Right lobe of liver (tissue), 6 donors: Measurements from ENCODE around the gene UBE2S. TPM values are rescaled to one million over a fixed set of nuclear protein-coding genes. Genes with fewer than 3 reads are reported as not detected.
A peak's percentile ranks its signal among the peaks of the same experiment; 100 is the strongest.

ENCODE experiments used
- ATAC-seq, 4 donors: fragments of 200-7000 bp; cut with Tn5 transposase; one replicate each; pipeline ENCODE4 v1.9.1; 2020; ENCODE audit warnings: mild to moderate bottlenecking in 4 of 4, moderate library complexity in 4 of 4
- DNase-seq, 3 donors: peaks; one replicate each; pipeline ENCODE4 v3.0.0-alpha.2; 2020
- H3K27ac ChIP-seq, 3 donors: fragments of 200-600 bp; one replicate each; pipeline ENCODE4 v1.8.0; 2022
- H3K27me3 ChIP-seq, 2 donors: fragments of 200-600 bp; one replicate each; pipeline ENCODE4 v1.8.0; 2022
- H3K36me3 ChIP-seq, 4 donors: fragments of 200-600 bp; sonication (generic) in 1 of 4; one replicate each; pipeline versions ENCODE4 v1.5.1 to v1.8.0; 2017 to 2022; ENCODE audit warnings: control low read depth in 1 of 4
- H3K4me1 ChIP-seq, 4 donors: fragments of 200-600 bp; sonication (generic) in 1 of 4; one replicate each; pipeline versions ENCODE4 v1.5.1 to v1.8.0; 2017 to 2022; ENCODE audit warnings: control low read depth in 1 of 4
- H3K4me3 ChIP-seq, 3 donors: fragments of 200-600 bp; one replicate each; pipeline ENCODE4 v1.8.0; 2022
- H3K9me3 ChIP-seq, 4 donors: fragments of 200-600 bp; sonication (generic) in 1 of 4; one replicate each; pipeline versions ENCODE4 v1.5.1 to v1.8.0; 2017 to 2022; ENCODE audit warnings: control low read depth in 1 of 4
- POLR2A ChIP-seq: fragments of 450-650 bp; IDR thresholded peaks from one replicate; pipeline ENCODE4 v1.6.1; 2017; ENCODE audit warnings: antibody characterized with exemption, mild to moderate bottlenecking
- WGBS: methylation state at CpG from one replicate; pipeline ENCODE4 v1.1.6; 2018; ENCODE audit warnings: low coverage, low lambda C conversion rate; ENCODE audit not compliant: insufficient coverage; ENCODE audit errors: missing lambda C conversion rate; 5-methylcytosine and 5-hydroxymethylcytosine counted together
- intact Hi-C, 2 donors: fragments of 100-400 bp; cut with DNase I; formaldehyde crosslinking; loops; one replicate each; pipeline versions ENCODE4 v1.11.2 to v1.14.1; 2022
- total RNA-seq, 6 experiments: library from RNA; depleted of rRNA in 2 of 6; stranded (reverse); fragments of >200 nt in 2 of 6; fragmentation: NEBNext Ultra II Directional in 3 of 6; extraction: Animal tissue kit (Norgen Biotek cat#: 25700) in 3 of 6; gene quantifications; one replicate each; pipeline versions ENCODE4 v1.1.0 to v1.2.4, GENCODE V29; 2016 to 2023
- TF ChIP-seq, protein P1 (sequence below), 4 donors: fragments of 200-600 bp in 3 of 4; fragments of 450-650 bp in 1 of 4; IDR thresholded peaks; one replicate each; pipeline versions ENCODE4 v1.5.1 to v1.8.0; 2016 to 2022; ENCODE audit warnings: antibody characterized with exemption in 4 of 4, mild to moderate bottlenecking in 2 of 4
- donor health status: DM: no; HTN: yes; CAD: no.
- donor health status: DM: no; HTN: no; CAD: no.
- donor health status: DM: no; HTN: no; CAD: no.
- donor health status: DM: no; HTN: yes; CAD: no.
- donor health status: DM: no; HTN: yes; CAD: no.

Gene UBE2S
- total RNA-seq, 6 experiments from 2014 or later = 4.3 to 16.4 (median 9.1) TPM

DNA sequence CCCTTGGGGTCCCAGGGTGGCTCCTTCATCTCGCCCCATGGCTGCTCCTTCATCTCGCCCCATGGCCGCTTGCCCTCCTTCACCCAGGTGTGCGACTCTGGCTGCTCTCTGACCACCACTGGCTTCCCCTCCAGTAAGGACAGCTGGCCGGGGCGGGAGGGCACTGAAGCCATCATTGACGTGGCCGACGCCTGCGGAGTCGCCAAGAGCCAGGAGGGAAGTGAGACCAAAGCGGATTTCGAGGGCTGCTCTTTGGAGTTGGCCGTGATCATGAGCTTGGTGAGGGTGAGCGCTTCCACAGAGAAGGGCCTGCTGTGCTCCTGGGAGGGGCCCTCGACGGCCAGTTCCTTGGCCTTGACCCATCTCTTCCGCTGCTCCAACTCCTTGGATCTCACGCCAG, 49.1 kb downstream of the UBE2S start:
- DNase-seq = no peak
- no peak overlapping the region for H3K27ac ChIP-seq
- no peaks in the 10 kb centered on the region for H3K9me3 ChIP-seq
- WGBS = 87% methylated on average over 7 of the region's 19 CpGs
- H3K4me3 ChIP-seq = no peak overlapping the region
- H3K4me1 ChIP-seq = peaks cover 0 to 3% (median 0%) of the 10 kb centered on the region in 4 donors
- TF ChIP-seq POLR2A = no peak
- TF ChIP-seq, protein P1, sequence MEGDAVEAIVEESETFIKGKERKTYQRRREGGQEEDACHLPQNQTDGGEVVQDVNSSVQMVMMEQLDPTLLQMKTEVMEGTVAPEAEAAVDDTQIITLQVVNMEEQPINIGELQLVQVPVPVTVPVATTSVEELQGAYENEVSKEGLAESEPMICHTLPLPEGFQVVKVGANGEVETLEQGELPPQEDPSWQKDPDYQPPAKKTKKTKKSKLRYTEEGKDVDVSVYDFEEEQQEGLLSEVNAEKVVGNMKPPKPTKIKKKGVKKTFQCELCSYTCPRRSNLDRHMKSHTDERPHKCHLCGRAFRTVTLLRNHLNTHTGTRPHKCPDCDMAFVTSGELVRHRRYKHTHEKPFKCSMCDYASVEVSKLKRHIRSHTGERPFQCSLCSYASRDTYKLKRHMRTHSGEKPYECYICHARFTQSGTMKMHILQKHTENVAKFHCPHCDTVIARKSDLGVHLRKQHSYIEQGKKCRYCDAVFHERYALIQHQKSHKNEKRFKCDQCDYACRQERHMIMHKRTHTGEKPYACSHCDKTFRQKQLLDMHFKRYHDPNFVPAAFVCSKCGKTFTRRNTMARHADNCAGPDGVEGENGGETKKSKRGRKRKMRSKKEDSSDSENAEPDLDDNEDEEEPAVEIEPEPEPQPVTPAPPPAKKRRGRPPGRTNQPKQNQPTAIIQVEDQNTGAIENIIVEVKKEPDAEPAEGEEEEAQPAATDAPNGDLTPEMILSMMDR (IDR thresholded peaks at IDR 0.05) = no peak
- ATAC-seq = no peak
- H3K36me3 ChIP-seq = no peaks in the 10 kb centered on the region
- intact Hi-C loops = no loop called here
- peaks cover 0 to 3% of the 10 kb centered on the region in 2 donors for H3K27me3 ChIP-seq

DNA sequence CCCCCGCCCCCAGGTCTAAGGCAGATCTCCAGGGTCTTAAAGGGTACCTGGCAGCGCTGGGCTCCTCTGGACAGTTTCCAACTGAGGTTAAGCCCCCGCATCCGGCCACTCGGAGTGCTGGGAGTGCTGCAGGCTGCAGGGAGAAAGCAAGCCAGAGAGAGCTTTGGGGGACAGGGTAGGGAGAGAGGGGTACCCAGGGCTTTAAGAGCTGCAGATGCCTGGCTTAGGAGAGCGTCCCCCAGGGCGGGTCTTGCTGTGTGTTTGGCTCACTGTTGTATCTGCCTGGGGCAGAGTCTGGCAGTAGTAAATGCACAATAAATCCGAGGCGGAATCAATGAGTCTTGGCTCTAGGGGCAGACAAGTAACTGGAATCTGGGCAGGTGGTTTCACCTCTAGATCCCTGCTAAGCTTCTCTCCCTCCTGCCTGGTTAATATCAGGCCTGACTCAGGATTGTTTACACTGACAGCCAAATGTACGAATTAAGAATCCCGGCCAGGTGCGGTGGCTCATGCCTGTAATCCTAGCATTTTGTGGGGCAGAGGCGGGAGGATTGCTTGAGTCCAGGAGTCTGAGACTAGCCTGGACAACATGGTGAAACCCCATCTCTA, 52.3 kb downstream of the UBE2S start:
- Histone ChIP-seq H3K36me3 (no peaks in the 10 kb centered on the region), H3K27me3 (peaks cover 0 to 11% of the 10 kb centered on the region in 2 donors), H3K9me3 (no peaks in the 10 kb centered on the region), H3K27ac (no peak overlapping the region), H3K4me3 (no peak overlapping the region), H3K4me1 (peaks cover 0 to 6% (median 0%) of the 10 kb centered on the region in 4 donors)
- TF ChIP-seq, protein P1 (IDR thresholded peaks at IDR 0.05) = no peak
- TF ChIP-seq POLR2A = no peak
- DNase-seq (no peak), ATAC-seq (no peak)
- intact Hi-C loops = no loop called here
- WGBS = 33% methylated on average over 8 of the region's 13 CpGs

DNA sequence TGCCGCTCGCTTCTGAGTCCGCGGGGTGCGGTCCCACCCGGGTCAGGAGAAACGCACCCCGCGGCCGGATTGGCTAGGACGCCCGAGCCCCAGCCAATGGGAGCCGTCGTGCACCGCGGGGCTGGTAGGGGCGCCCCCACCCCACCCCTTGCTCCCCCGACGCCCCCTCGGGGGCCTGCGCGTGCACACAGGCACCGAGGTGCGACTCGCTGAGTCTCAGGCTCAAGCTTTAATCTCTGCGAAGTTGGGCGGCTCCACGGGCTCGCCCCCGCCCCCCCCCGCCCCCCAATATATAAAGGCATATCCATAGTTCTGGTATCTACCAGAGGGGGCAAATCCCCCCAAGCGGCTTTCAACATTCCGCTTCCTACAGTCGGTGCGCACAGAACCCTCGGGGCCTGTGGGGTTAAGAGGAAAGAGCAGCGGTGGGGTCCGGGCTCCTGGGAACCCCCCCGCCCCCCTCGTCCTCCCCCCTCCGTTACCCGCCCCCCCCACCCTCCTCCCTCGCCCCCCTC, 52.8 kb downstream of the UBE2S start, which contains the start of gene COX6B2:
TSS of gene COX6B2 (minus strand) at position 22 of the 515 bp plus-strand sequence. CDS start 198 bp downstream, outside the sequence.
- TF ChIP-seq, protein P1 (IDR thresholded peaks at IDR 0.05) = no peak
- no peak for TF ChIP-seq POLR2A
- Histone ChIP-seq H3K27me3 (peaks cover 0 to 11% of the 10 kb centered on the region in 2 donors), H3K27ac (no peak within 1 kb of the TSS), H3K4me1 (peaks cover 0 to 6% (median 0%) of the 10 kb centered on the region in 4 donors), H3K9me3 (no peaks in the 10 kb centered on the region), H3K4me3 (peak within 1 kb of the TSS; percentile 1 to 36 (median 4)), H3K36me3 (no peaks in the 10 kb centered on the region)
- 0% methylated on average over 2 of the region's 43 CpGs for WGBS
- DNase-seq (peak in 1 of 3 donors; percentile 21), ATAC-seq (no peak)
- intact Hi-C loops = no loop called here

DNA sequence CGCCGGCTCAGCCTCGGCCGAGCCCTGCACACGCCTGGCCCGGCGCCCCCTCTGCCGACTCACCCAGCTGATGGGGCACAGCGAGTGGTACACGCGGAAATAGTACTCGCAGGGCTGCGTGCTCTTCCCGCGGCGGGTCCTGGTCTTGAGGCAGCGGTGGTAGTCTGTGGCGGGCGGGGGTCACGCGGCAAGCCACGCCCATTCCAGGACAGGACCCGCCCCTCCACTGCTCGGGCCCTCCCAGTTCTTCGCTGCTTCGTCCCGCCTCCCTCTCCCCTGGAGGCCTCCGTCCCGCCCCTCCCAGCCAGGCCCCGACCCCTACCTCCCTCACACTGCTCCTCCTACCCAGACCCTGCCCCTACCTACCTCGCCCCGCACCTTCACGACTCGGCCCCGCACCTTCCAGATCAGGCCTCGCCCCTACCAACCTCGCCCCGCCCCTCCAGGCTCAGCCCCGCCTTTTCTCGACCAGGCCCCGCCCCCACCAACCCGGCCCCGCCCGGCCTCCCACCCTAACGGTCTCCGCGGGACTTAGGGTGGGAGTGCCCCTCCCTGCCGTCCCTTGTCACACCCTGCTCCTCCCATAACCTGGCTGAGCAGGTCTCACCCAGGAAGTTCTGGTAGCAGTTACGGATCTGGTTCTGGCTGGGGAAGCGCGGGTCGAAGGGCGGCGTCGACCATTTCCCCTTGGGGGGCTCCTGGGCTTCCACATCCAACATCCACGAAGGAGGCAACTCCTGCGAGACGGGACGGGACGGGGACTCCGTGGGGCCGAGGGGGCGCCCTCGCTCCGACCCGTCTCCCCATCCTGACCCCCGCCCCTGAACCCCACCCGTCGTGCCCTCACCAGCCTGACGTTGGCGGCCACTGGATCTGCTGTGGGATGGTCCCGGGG, 53.5 kb downstream of the UBE2S start:
- TF ChIP-seq POLR2A = no peak
- TF ChIP-seq, protein P1 (IDR thresholded peaks at IDR 0.05) = no peak
- peak in 2 of 3 donors; percentile 67 to 76 for DNase-seq
- H3K36me3 ChIP-seq = no peaks in the 10 kb centered on the region
- WGBS = 5% methylated on average over 17 of the region's 72 CpGs
- peaks cover 0 to 11% of the 10 kb centered on the region in 2 donors for H3K27me3 ChIP-seq
- H3K27ac ChIP-seq = no peak overlapping the region
- no peaks in the 10 kb centered on the region for H3K9me3 ChIP-seq
- H3K4me3 ChIP-seq = peak overlapping the region; percentile 1 to 36 (median 4)
- intact Hi-C loops = no loop called here
- peaks cover 0 to 6% (median 0%) of the 10 kb centered on the region in 4 donors for H3K4me1 ChIP-seq
- ATAC-seq = peak; percentile 73 to 91 (median 87)
